GM12864 (cell line): ENCODE results near the gene MBOAT2.

Source experiments
- DNase-seq: peaks from one replicate; pipeline ENCODE4 v3.0.0-alpha.2; 2011; ENCODE audit warnings: low read depth
- H3K4me3 ChIP-seq: 2 replicates; pipeline ENCODE4 v1.5.1; 2011; ENCODE audit warnings: mild to moderate bottlenecking, low read depth, low read length, control low read depth
- TF ChIP-seq, protein P1 (sequence below): IDR thresholded peaks from 2 replicates; pipeline ENCODE4 v1.5.1; 2011; ENCODE audit warnings: low read depth, mild to moderate bottlenecking, moderate library complexity, low read length, control low read depth, inconsistent platforms; ENCODE audit errors: missing control alignments

MBOAT2 gene

DNA sequence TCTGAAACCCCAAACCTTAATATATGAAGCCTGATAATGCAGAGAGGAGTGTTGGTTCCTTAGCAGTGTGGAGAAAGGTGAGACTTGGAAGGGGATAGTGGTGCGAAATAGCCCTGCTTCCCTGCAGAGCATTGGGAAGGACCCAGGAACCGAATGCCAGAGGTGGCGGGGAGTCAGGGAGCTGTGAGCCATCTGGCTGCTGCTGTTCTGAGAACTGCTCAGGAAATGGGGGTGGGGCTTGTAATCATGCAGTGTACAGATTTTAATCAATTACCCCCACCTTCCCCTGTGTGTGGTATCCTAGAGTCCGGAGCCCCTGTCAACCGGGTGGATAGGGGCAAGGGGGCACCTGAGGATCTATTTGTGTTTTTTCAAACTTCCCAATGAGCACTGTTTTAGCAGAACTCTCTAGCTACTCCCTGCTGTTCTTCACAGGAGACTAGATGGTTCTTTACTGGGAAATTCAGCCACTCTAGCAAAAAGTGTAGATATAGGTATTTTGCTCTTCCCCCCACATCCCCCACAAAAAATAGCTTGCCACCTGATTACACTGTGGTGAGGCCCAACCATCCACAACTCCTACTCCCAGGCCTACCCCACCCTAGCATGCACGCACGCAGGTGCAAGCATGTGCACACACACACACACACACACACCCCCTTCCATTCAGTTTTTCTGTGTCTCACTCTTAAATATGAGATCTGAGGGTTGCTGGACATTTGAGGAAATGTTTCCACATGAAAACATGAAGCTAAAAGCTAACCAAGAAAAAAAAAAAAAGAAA, 30.1 kb upstream of the MBOAT2 start:
- TF ChIP-seq, protein P1, sequence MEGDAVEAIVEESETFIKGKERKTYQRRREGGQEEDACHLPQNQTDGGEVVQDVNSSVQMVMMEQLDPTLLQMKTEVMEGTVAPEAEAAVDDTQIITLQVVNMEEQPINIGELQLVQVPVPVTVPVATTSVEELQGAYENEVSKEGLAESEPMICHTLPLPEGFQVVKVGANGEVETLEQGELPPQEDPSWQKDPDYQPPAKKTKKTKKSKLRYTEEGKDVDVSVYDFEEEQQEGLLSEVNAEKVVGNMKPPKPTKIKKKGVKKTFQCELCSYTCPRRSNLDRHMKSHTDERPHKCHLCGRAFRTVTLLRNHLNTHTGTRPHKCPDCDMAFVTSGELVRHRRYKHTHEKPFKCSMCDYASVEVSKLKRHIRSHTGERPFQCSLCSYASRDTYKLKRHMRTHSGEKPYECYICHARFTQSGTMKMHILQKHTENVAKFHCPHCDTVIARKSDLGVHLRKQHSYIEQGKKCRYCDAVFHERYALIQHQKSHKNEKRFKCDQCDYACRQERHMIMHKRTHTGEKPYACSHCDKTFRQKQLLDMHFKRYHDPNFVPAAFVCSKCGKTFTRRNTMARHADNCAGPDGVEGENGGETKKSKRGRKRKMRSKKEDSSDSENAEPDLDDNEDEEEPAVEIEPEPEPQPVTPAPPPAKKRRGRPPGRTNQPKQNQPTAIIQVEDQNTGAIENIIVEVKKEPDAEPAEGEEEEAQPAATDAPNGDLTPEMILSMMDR: no peak
- no peak overlapping the region for H3K4me3 ChIP-seq
- DNase-seq: no peak

DNA sequence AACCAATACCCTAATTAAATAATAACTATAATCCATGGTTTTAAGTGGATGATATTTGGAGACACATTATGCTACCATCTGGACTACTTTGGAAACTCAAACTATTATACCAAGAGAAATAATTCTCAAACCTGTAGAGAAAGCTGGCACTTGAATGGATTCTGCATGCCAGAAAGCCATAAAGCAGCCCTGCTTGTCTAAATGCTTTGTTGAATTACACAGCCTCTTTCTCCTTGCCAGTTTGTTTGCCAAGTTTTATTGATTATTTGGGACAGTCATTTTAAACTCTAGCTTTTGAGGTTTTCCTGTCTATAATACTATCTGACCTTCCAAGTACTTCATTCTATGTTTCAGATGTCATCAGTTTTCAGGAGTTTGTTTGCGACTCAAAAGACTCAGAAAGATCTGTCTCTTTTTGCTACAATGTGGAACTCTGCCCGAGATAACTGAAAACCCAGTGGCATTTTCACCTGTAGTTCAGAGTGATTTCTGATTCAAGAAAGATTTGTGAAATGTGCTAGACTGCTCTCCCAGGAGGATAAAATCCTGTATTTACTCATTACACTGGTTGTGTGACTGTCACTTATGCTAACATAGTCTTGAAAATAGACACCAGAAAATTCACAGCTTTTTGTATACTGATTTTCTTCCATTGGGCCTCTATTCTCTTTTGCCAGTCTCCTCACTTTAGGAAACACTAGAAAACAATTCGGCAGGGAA, 29.2 kb upstream of the MBOAT2 start:
- TF ChIP-seq, protein P1: no peak
- no peak for DNase-seq
- no peak overlapping the region for H3K4me3 ChIP-seq

GRCh38 chr2:9032121-9032520, 28.6 kb upstream of the MBOAT2 start:
- H3K4me3 ChIP-seq: no peak overlapping the region
- TF ChIP-seq, protein P1: no peak
- no peak for DNase-seq

- TF ChIP-seq, protein P1: no peak
- DNase-seq: no peak
- H3K4me3 ChIP-seq: no peak overlapping the region
These were observed 27.8 kb upstream of the MBOAT2 start for GRCh38 chr2:9031246-9031645.

GRCh38 chr2:9030841-9031240, 27.4 kb upstream of the MBOAT2 start:
- TF ChIP-seq, protein P1: no peak
- DNase-seq: no peak
- H3K4me3 ChIP-seq: no peak overlapping the region

- TF ChIP-seq, protein P1: no peak
- no peak overlapping the region for H3K4me3 ChIP-seq
- DNase-seq: no peak
These were observed 26.7 kb upstream of the MBOAT2 start for GRCh38 chr2:9030190-9030589.

DNA sequence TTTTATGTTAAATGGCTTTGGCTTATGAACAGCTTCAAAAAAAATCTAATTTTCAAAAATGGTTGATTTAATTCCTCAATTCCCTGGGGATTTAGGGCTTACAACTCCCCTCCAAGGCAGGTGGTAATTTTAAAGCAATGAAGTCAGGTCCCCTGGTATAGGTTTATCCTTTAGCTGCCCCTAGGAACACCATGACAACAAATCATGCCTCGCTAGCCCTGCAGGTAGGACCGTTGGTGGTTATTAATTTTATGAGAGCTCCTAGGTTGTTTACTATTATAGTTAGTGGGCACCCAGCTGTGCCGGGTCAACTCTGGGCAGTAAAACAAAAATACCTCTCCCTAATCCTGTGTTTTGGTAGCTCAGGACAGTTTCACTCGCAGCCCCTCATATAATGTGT, 26.2 kb upstream of the MBOAT2 start:
- TF ChIP-seq, protein P1: no peak
- no peak for DNase-seq

More for the DNA sequence above, 26.2 kb upstream of the MBOAT2 start:
- H3K4me3 ChIP-seq: no peak overlapping the region
